Parathyroid adenoma (tissue), 2 donors: ENCODE results near the gene BGN.

Source experiments
- H2AFZ ChIP-seq: fragments of 300-600 bp; sonication (generic); one replicate; pipeline ENCODE4 v1.7.0; 2017; ENCODE audit warnings: antibody characterized with exemption, mild to moderate bottlenecking
- H3K27ac ChIP-seq: fragments of 300-600 bp; sonication (generic); one replicate; pipeline ENCODE4 v1.7.0; 2017
- H3K27me3 ChIP-seq: fragments of 300-600 bp; sonication (generic); one replicate; pipeline ENCODE4 v1.7.0; 2017; ENCODE audit warnings: low read length; ENCODE audit not compliant: control insufficient read depth, insufficient read depth
- H3K36me3 ChIP-seq: fragments of 300-600 bp; sonication (generic); one replicate; pipeline ENCODE4 v1.7.0; 2017; ENCODE audit warnings: low read length; ENCODE audit not compliant: control insufficient read depth, insufficient read depth
- H3K4me1 ChIP-seq: fragments of 300-600 bp; sonication (generic); one replicate; pipeline ENCODE4 v1.7.0; 2017; ENCODE audit warnings: control low read depth
- H3K4me2 ChIP-seq: fragments of 300-600 bp; sonication (generic); one replicate; pipeline ENCODE4 v1.7.0; 2017; ENCODE audit warnings: low read length
- H3K4me3 ChIP-seq: fragments of 300-600 bp; sonication (generic); one replicate; pipeline ENCODE4 v1.7.0; 2017; ENCODE audit warnings: low read depth, low read length
- H3K79me2 ChIP-seq: fragments of 300-600 bp; sonication (generic); one replicate; pipeline ENCODE4 v1.7.0; 2017; ENCODE audit warnings: control low read depth
- H3K9ac ChIP-seq: fragments of 300-600 bp; sonication (generic); one replicate; pipeline ENCODE4 v1.7.0; 2017; ENCODE audit warnings: mild to moderate bottlenecking
- H3K9me3 ChIP-seq: fragments of 300-600 bp; sonication (generic); one replicate; pipeline ENCODE4 v1.7.0; 2017; ENCODE audit warnings: low read length; ENCODE audit not compliant: control insufficient read depth
- CTCF ChIP-seq: fragments of 300-600 bp; sonication (generic); IDR thresholded peaks from one replicate; pipeline ENCODE4 v1.7.0; 2017; ENCODE audit warnings: antibody characterized with exemption, mild to moderate bottlenecking
- donor health status: primary hyperparathyroidism.

The BGN gene

DNA sequence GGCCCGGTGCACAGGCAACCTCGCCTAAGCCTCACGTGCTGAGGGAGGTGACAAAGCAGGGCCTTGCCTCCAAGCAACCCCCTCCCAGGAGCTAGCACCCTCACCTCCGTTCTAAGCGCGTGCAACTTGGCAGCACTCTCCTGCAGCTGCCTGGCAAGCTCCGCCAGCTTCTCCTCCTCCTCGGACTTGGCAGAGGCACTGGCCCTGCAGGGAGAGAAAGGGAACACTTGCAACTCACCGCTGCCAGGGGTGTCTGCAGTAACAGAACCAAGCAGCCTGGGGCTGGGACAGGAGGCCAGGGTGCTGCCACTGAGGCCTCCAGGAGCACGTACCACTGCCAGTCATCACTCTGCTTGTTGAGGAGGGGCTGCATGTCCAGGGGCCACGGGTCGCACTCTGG is 38.6 kb upstream of the BGN start:
- Histone ChIP-seq H3K4me2 (no peak overlapping the region), H3K27me3 (no peaks in the 10 kb centered on the region), H3K36me3 (no peaks in the 10 kb centered on the region), H2AFZ (no peak overlapping the region), H3K9me3 (no peaks in the 10 kb centered on the region), H3K4me3 (no peak overlapping the region), H3K79me2 (no peaks in the 10 kb centered on the region), H3K4me1 (no peaks in the 10 kb centered on the region), H3K27ac (no peak overlapping the region), H3K9ac (no peak overlapping the region)
- no peak for TF ChIP-seq CTCF

DNA sequence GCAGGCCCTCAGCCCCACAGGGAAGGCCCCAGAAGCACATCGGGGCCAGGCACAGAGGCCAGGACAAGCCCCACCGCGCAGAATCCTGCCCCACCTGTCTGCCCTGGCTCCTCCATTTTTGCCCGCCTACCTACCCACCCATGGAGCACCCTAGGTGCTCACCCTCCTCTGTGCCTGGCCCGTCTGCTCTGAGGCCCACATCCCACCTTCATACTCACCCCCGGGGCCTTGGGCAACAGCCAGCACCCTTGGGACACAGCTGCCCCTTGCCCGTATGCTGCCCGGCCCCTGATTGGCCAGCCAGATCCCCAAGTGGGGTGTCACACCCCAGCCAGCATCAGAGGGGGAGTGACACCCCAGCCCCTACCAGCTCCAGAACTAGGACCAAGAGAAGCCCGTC is 38.1 kb upstream of the BGN start:
- Histone ChIP-seq H3K27ac (no peak overlapping the region), H3K79me2 (no peaks in the 10 kb centered on the region), H2AFZ (no peak overlapping the region), H3K4me1 (no peaks in the 10 kb centered on the region), H3K4me3 (no peak overlapping the region), H3K36me3 (no peaks in the 10 kb centered on the region), H3K27me3 (no peaks in the 10 kb centered on the region), H3K9ac (no peak overlapping the region), H3K4me2 (no peak overlapping the region), H3K9me3 (no peaks in the 10 kb centered on the region)
- no peak for TF ChIP-seq CTCF

GRCh38 chrX:153457136-153457825 is 37.5 kb upstream of the BGN start:
- no peaks in the 10 kb centered on the region for H3K9me3 ChIP-seq
- no peaks in the 10 kb centered on the region for H3K27me3 ChIP-seq
- no peak overlapping the region for H3K4me3 ChIP-seq
- no peak overlapping the region for H3K4me2 ChIP-seq
- H2AFZ ChIP-seq, result no peak overlapping the region
- no peaks in the 10 kb centered on the region for H3K36me3 ChIP-seq
- H3K79me2 ChIP-seq, result no peaks in the 10 kb centered on the region
- no peaks in the 10 kb centered on the region for H3K4me1 ChIP-seq
- H3K9ac ChIP-seq, result no peak overlapping the region
- no peak overlapping the region for H3K27ac ChIP-seq
- TF ChIP-seq CTCF, result no peak

DNA sequence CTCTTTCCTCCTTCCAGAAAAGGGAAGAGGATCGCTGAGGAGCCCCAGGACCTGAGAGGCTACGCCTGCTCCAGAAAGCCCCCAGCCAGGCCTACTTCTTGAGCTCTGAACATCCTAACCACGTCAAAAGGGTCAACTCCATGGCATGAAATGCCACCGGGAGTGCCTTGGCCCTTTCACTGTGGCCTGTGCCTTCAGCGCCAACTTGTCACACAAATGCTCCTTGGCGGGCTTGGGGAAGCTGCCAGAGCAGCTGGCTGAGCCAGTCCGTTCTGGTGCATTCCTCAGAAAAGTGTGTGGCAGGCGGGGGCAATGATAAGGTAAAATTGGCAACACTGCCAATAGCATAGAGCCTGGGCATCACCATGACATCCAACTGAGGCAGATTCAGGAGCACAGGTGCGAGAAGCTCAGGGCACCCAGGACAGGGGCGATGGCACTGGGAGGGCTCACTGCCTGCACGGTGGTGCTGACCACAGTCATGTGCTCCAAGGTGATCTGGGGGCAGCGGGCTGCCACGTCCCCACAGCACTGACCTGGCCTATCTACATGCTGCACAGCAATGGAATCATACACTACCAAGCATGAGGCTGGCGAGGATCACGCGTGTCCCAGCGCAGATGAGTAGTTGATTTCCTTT is 36.8 kb upstream of the BGN start:
- no peak overlapping the region for H3K9ac ChIP-seq
- no peak overlapping the region for H3K27ac ChIP-seq

More for the DNA sequence above, 36.8 kb upstream of the BGN start:
- Histone ChIP-seq H2AFZ (no peak overlapping the region), H3K4me2 (no peak overlapping the region), H3K4me3 (no peak overlapping the region), H3K27me3 (no peaks in the 10 kb centered on the region), H3K36me3 (no peaks in the 10 kb centered on the region), H3K4me1 (no peaks in the 10 kb centered on the region), H3K9me3 (no peaks in the 10 kb centered on the region), H3K79me2 (no peaks in the 10 kb centered on the region)
- no peak for TF ChIP-seq CTCF
